GM19455 (cell line): Measurements from ENCODE around the gene PKHD1.
"Not testable (repeated sequence)": the region's sequence is repeated elsewhere in the genome, so short reads cannot be mapped to it uniquely, and the experiment has no call there.

Source experiments
- ATAC-seq: cut with Tn5 transposase; IDR thresholded peaks from one replicate; pipeline ENCODE4 v1.9.1; 2021; ENCODE audit not compliant: unreplicated experiment

PKHD1 gene

DNA sequence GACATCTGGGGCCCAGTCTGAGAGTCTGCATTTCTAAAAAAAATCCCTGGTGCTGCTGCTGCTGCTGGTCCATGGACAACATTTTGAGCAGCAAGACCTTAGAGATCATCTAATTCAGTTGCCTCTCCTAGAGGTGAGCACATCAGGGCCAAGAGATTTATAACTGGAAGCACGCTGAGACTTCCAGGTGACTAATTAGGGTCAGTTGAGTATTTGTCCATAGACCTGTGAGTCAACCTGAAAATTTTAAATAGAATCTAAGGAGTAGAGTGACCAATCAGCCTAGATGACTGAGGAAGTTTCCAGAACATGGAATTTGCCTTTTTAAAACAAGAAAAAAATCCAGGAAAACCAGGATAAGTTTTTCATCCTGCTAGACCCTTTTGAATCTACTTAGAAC lies 221.4 kb downstream of the PKHD1 start:
- no peak for ATAC-seq

- no peak for ATAC-seq
These were observed 222.2 kb downstream of the PKHD1 start for GRCh38 chr6:51865176-51865575.

DNA sequence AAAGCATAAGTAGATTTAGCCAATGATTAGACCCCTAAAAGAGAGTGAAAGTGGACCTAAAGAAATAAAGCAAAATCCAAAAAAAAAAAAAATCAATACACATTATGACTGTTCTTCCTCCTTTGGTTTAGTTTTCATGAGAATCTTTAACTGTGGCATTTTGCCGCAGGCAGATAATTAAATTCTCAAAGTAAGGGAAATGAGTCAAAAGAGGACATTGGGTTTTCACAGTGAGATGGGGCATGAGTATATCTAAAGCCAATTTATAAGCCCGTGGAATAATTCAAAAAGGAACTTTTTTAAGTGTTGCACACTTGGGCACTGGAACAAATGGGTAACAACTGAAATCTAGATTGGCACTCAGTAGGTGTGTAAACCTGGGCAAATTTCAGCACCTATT lies 230.3 kb downstream of the PKHD1 start:
- ATAC-seq = no peak

- ATAC-seq = no peak
These were observed 230.9 kb downstream of the PKHD1 start for GRCh38 chr6:51856508-51856907.

DNA sequence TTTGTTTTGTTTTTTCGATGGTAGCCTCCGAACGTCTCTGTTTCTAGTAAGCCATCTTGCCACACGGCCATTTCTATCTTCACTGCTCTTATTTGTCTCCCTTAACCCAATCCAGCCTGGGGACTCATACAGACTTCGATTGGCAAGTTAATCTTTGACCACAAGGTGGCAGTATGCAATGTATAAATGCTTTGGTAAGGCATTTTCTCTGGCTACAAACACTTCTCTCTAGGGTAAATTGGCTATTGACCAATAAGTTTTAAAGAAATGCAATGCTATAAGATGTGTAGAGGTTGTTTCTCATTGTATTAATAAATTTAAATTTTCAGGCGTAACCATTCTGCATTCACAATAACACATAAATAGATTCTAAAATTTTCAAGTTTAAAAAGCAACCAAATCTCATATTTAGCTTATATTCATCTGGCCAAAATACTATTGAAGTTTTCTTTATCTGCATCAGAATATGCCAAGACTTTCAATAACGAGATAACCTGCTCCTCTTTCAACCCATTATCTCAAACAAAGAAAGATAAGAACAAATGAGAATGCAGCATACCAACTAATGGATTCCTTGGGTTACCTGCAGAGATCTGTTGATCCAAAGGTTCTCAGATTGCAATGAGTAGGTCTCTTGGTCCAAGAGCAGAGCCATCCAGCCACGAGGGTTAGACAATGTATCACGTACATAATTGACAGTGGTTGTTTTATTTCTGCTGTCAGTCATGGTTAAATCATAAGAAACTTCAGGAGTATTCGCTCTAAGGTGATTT lies 231.9 kb downstream of the PKHD1 start:
- peak; percentile 84 for ATAC-seq

GRCh38 chr6:51854876-51855275 lies 232.5 kb downstream of the PKHD1 start:
- ATAC-seq = no peak

- no peak for ATAC-seq
These were observed 233.1 kb downstream of the PKHD1 start for GRCh38 chr6:51854347-51854746.

DNA sequence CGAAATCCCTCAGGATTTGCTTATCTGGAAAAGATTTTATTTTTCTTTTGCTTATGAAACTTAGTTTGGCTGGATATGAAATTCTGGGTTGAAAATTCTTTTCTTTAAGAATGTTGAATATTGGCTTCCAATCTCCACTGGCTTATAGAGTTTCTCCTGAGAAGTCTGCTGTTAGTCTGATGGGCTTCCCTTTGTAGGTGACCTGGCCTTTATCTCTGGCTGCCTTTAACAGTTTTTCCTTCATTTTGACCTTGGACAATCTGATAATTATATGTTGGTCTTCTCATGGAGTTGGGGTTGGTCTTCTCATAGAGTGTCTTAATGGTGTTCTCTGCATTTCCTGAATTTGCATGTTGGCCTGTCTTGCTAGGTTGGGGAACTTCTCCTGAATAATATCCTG lies 234.3 kb downstream of the PKHD1 start:
- ATAC-seq = not testable (repeated sequence)

DNA sequence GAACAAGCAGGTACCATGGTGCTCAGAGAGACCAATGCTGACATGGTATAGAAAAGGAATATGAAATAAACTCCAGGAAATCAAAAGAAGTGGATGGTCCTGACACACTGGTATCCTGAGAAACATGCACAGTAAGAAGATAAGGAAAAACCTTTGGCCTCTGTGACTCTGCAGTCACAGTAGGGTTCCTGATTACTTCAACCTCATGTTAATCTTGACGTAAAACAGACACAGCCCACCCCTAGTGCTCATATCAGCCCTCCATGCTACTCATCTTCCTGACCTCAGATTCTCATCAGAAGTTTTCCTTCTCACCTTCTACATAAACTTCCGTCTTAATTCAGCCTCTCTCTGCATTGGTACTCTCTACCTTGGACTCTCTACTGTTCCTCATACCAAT lies 240.9 kb downstream of the PKHD1 start:
- no peak for ATAC-seq

DNA sequence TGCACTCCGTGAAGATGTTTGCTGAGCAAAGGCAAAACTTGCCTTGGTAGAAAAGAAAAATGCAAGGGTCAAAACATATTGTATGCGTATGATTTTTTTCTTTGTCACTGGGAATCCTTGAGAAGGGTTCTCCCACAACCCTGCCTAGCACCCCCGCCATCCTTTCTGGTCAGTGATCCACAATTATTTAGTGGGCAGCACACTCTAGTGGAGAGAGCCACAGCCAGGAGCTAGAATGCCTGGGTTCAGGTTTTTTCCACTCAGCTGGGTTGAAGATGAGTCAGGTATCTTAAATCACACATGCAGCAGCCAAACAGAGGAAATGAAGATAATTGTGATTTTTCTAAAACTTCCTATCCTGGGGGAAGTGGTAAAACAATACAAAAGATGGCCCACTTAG lies 243.1 kb downstream of the PKHD1 start:
- no peak for ATAC-seq

GRCh38 chr6:51843456-51844056 lies 243.9 kb downstream of the PKHD1 start:
- ATAC-seq = no peak

DNA sequence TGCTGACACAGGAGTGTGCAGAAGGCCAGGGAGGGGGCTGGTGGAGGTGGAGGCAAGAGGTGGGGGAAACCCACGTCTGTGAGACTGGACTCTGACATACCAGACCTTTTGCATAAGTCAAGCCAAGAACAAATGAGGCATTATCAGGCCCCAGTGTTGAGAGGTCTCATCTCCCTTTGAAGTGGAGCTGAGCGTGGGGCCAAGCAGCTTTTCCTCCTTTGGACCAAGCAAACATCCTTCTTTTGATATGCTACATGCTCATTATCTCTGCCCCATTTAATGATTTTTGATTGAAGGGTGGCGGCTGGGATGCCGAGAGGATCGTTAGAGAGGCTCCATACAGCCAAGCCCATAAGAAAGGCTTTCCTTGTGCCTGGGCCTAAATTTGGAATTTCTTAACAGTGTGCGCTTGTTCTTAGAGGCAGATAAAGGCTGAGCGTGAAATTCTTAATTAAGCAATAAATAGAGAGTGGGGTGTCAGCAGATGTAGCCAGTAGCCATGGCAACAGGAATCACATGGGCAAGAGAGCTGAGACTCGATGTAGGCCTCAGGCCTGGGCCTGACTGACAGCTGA lies 244.5 kb downstream of the PKHD1 start:
- ATAC-seq = no peak

- ATAC-seq = no peak
These were observed 245.2 kb downstream of the PKHD1 start for GRCh38 chr6:51842061-51842803.

DNA sequence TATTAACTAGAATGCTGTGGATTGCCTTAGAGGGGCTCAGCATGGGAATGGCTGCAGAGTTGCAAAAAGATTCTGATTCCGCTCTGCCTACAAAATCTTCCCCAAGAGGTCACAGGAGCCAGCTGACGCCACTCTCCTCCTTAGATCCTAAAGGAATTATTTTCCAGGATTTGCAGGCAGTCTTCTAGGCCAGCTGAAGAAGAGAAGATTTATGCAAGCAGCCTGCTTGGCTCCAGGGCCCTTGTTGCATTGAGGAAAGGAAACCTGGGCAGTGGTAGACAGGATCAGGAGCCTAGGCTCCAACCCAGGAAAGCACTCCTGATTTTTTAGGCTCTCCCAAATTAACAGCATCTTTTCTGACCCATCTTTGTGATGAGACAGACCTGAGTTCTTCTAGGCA lies 245.8 kb downstream of the PKHD1 start:
- no peak for ATAC-seq

DNA sequence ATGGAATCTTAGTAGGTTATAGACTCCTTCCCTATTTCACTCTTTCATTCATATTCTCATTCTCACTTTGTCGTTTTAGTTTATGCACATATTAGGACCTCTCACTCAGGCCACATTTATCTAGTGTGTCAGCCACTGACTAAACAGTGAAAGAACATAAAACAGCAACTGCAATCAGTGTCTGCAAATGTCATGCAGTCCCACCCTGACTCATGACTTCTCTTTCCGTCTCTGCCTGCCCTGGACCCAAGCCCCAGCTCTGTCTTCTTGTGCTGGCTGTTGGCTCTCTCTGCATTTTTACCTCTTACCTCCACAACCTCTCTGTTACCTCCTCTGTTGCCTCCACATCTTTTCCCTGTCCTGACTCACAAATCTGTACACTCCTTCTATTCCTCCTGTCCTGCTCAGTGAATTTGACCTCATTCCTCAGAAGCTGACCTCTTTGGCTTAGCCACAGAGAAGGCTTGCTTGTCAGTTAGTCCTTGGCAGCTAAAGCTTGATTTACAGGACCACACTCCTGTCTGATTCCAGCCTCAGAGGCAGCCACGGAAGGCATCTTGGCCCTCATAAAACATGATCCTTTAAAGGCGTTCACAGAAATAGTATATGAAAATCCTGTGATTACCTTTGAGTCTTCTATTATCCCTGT lies 247.6 kb downstream of the PKHD1 start:
- no peak for ATAC-seq

- ATAC-seq = no peak
These were observed 256.7 kb downstream of the PKHD1 start for GRCh38 chr6:51830666-51831065.

- ATAC-seq = no peak
These were observed 259.8 kb downstream of the PKHD1 start for GRCh38 chr6:51827580-51827979.

DNA sequence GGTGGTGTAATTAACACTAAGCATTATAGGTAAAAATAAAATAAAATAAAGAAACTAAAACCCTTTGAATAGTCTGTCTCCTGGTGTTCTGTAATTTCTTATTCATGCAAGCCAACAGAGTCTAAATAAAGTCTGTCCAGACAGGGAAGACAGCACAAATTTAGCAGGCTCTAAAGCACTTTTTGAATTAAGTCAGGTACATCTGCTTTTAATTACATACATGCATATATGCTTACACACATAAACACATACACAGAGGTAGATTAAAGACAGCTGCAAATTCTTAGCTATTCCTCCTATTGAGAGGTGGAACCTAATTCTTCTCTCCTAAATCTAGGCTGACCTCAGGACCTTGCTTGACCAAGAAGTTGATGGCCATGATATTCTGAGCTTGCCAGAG lies 262.5 kb downstream of the PKHD1 start:
- no peak for ATAC-seq

- no peak for ATAC-seq
These were observed 266.9 kb downstream of the PKHD1 start for GRCh38 chr6:51820555-51820954.

DNA sequence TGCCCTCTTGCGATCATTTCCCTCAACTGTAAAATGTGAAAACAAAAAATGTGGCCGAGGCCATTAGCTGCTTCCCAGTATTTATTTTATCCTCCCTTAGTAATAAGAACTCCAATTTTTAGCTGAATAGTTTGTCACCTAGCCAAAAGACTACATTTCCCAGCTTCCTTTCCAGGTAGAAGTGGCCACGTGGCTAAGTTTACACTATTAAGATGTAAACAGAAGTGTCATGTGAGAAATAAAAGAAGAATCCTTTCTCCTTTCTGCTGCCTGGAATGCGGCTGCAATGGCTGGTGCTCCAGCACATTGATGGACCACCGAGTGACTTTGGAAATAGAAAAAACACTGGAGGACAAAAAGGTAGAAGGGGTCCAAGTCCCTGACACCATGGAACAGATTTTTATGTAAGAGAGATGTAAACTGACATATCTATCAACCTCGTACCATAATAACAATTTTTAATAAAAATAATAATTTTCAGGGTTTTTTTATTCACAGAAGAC lies 268.8 kb downstream of the PKHD1 start:
- no peak for ATAC-seq

GRCh38 chr6:51817832-51818231 lies 269.6 kb downstream of the PKHD1 start:
- no peak for ATAC-seq
